GM19240 (cell line): Measurements from ENCODE around the gene PARD3B.

Source experiments
- DNase-seq: peaks from one replicate; pipeline ENCODE4 v3.0.0; 2011; ENCODE audit warnings: low spot score; ENCODE audit not compliant: insufficient read length

Gene PARD3B

GRCh38 chr2:204544961-204545860 lies at the start of gene PARD3B:
Gene PARD3B (plus strand): TSS chr2:204545475. CDS start chr2:204546000, 525 bp downstream.
- no peak for DNase-seq

GRCh38 chr2:204496779-204497178 lies 48.5 kb upstream of the PARD3B start:
- DNase-seq = no peak

GRCh38 chr2:204497855-204498254 lies 47.4 kb upstream of the PARD3B start:
- DNase-seq = no peak

GRCh38 chr2:204498291-204498690 lies 47.0 kb upstream of the PARD3B start:
- no peak for DNase-seq

- no peak for DNase-seq
These were observed 41.4 kb upstream of the PARD3B start for GRCh38 chr2:204503869-204504268.

- no peak for DNase-seq
These were observed 40.7 kb upstream of the PARD3B start for GRCh38 chr2:204504594-204504993.

- no peak for DNase-seq
These were observed 39.8 kb upstream of the PARD3B start for GRCh38 chr2:204505488-204505887.

- no peak for DNase-seq
These were observed 39.3 kb upstream of the PARD3B start for GRCh38 chr2:204505946-204506345.

- no peak for DNase-seq
These were observed 37.6 kb upstream of the PARD3B start for GRCh38 chr2:204507636-204508035.

GRCh38 chr2:204510709-204511420 lies 34.4 kb upstream of the PARD3B start:
- no peak for DNase-seq

GRCh38 chr2:204514439-204514838 lies 30.8 kb upstream of the PARD3B start:
- DNase-seq = no peak

- DNase-seq = no peak
These were observed 29.9 kb upstream of the PARD3B start for GRCh38 chr2:204515416-204515815.

- no peak for DNase-seq
These were observed 28.1 kb upstream of the PARD3B start for GRCh38 chr2:204517154-204517553.

GRCh38 chr2:204529795-204530463 lies 15.3 kb upstream of the PARD3B start:
- DNase-seq = no peak

- DNase-seq = no peak
These were observed 14.8 kb upstream of the PARD3B start for GRCh38 chr2:204530464-204530805.

- DNase-seq = no peak
These were observed 11.5 kb upstream of the PARD3B start for GRCh38 chr2:204533629-204534370.

GRCh38 chr2:204535356-204535755 lies 9.9 kb upstream of the PARD3B start:
- no peak for DNase-seq

- no peak for DNase-seq
These were observed 9.5 kb upstream of the PARD3B start for GRCh38 chr2:204535764-204536163.

- no peak for DNase-seq
These were observed 6.9 kb upstream of the PARD3B start for GRCh38 chr2:204538182-204539018.

- no peak for DNase-seq
These were observed 6.3 kb upstream of the PARD3B start for GRCh38 chr2:204539019-204539385.

GRCh38 chr2:204541637-204542036 lies 3.6 kb upstream of the PARD3B start:
- no peak for DNase-seq
